ENCODE measurements around the gene ICAM1. TPM values are rescaled to one million over a fixed set of nuclear protein-coding genes. Genes with fewer than 3 reads are reported as not detected.

The ICAM1 gene
- total RNA-seq, 1 experiment from 2014 or later = 2.3 TPM

DNA sequence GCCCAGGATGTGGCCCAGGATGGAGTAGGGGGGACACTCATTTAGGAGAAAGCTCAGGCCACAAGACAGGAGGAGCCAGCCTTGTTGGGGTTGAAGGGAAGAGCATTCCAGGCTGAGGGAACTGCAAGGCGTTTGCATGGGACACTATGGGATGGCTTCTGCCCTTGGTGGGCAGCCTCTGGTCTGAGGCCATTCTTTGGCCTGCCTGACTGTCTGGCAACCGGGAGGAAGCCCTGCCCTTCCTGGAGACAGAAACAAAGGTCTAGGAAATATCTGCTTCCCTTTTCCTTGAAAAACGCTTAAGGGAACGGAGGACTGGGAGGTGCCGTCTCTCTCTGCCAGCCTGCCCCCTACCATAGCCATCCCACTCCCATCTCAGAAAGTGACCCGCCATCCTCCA is 2.8 kb upstream of the ICAM1 start:
- H3K27me3 Mint-ChIP-seq (ENCODE audit: low read depth) = peaks cover 59% of the 10 kb centered on the region
- H3K4me1 Mint-ChIP-seq = 0 out of 4 replicates have a peak, but pooled peaks cover 0 to 6% of the 10 kb centered on the region in 2 experiments
- Histone ChIP-seq H4K5ac (ENCODE audit: insufficient read length, low read depth, low read length) (no peak overlapping the region), H3K23ac (ENCODE audit: insufficient read length, low read depth, low read length) (no peak overlapping the region), H2AFZ (ENCODE audit: low read length) (no peak overlapping the region), H4K20me1 (ENCODE audit: control insufficient read depth, insufficient read depth, insufficient read length) (no peaks in the 10 kb centered on the region), H3K79me1 (ENCODE audit: insufficient read depth, low read depth, low read length, poor library complexity, severe bottlenecking) (no peaks in the 10 kb centered on the region), H3K79me2 (ENCODE audit: insufficient read depth, low read length) (no peaks in the 10 kb centered on the region), H3T11ph (ENCODE audit: low read length) (no peak overlapping the region), H3K4me2 (ENCODE audit: insufficient read depth, insufficient read length, low read length) (no peak overlapping the region), H2BK120ac (ENCODE audit: low read depth, low read length, poor library complexity, severe bottlenecking) (no peak overlapping the region), H3K27me3 (ENCODE audit: insufficient read depth, low read length) (peaks cover 9% of the 10 kb centered on the region; the same call in 1 of the 2 replicates), H2BK12ac (ENCODE audit: insufficient read length, low read depth, low read length) (no peak overlapping the region), H3K14ac (ENCODE audit: insufficient read depth, low read length) (no peak overlapping the region), H2BK5ac (ENCODE audit: insufficient read length, low read length) (no peak overlapping the region), H2BK20ac (ENCODE audit: low read depth, low read length, poor library complexity, severe bottlenecking) (no peak overlapping the region), H4K8ac (replicated peaks; ENCODE audit: insufficient read length, low read depth, low read length) (no peak overlapping the region), H4K91ac (ENCODE audit: insufficient read length, low read depth, low read length) (no peak overlapping the region), H3K4ac (ENCODE audit: low read depth, low read length) (no peak overlapping the region), H3K27ac (ENCODE audit: insufficient read length, low read depth, low read length) (no peak overlapping the region), H2AK5ac (ENCODE audit: insufficient read length, low read length) (no peak overlapping the region), H2BK15ac (ENCODE audit: low read depth, low read length) (no peak overlapping the region), H3K4me1 (ENCODE audit: insufficient read depth, low read length) (no peaks in the 10 kb centered on the region), H3K9me3 (ENCODE audit: control insufficient read depth, low read depth, low read length) (no peaks in the 10 kb centered on the region), H3K23me2 (ENCODE audit: insufficient read length, low read depth, low read length, poor library complexity, severe bottlenecking) (peaks cover 6% of the 10 kb centered on the region), H3K56ac (ENCODE audit: insufficient read length, low read depth, low read length) (no peak overlapping the region), H3K9ac (ENCODE audit: extremely low read depth, insufficient read length, low read length) (no peak overlapping the region), H3K18ac (ENCODE audit: insufficient read length, low read depth, low read length) (no peak overlapping the region)
- H3K9me3 Mint-ChIP-seq = no peaks in the 10 kb centered on the region
- H3K27ac Mint-ChIP-seq = no peak overlapping the region
- no peak overlapping the region for H3K4me3 Mint-ChIP-seq
- H3K36me3 Mint-ChIP-seq (ENCODE audit: insufficient read depth in 1 of 3, low read depth in 3 of 3) = no peaks in the 10 kb centered on the region
- TF ChIP-seq, protein P1, sequence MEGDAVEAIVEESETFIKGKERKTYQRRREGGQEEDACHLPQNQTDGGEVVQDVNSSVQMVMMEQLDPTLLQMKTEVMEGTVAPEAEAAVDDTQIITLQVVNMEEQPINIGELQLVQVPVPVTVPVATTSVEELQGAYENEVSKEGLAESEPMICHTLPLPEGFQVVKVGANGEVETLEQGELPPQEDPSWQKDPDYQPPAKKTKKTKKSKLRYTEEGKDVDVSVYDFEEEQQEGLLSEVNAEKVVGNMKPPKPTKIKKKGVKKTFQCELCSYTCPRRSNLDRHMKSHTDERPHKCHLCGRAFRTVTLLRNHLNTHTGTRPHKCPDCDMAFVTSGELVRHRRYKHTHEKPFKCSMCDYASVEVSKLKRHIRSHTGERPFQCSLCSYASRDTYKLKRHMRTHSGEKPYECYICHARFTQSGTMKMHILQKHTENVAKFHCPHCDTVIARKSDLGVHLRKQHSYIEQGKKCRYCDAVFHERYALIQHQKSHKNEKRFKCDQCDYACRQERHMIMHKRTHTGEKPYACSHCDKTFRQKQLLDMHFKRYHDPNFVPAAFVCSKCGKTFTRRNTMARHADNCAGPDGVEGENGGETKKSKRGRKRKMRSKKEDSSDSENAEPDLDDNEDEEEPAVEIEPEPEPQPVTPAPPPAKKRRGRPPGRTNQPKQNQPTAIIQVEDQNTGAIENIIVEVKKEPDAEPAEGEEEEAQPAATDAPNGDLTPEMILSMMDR (conservative IDR thresholded peaks at IDR 0.05) = no peak
- no CpG with 5 or more reads among the region's 6 CpGs for WGBS (ENCODE audit: extremely low coverage, insufficient read length, low lambda C conversion rate)
- DNase-seq = no peak
